Fibroblast of skin of left biceps (primary cell): Measurements from ENCODE around the gene DNAI7.

ENCODE experiments used
- DNase-seq, 2 experiments: peaks; one replicate each; pipeline ENCODE4 v3.0.0-alpha.2; 2013; ENCODE audit warnings: low read depth in 2 of 2

Gene DNAI7

GRCh38 chr12:25186038-25186787 is 8.7 kb downstream of the DNAI7 start:
- DNase-seq: no peak

GRCh38 chr12:25184132-25184531 is 10.8 kb downstream of the DNAI7 start:
- DNase-seq: no peak

GRCh38 chr12:25182765-25183164 is 12.2 kb downstream of the DNAI7 start:
- DNase-seq: no peak

GRCh38 chr12:25162866-25163265 is 32.1 kb downstream of the DNAI7 start:
- DNase-seq: no peak

GRCh38 chr12:25156061-25156460 is 38.9 kb downstream of the DNAI7 start:
- DNase-seq: no peak

- peak in 1 of 2 experiments; percentile 7 for DNase-seq
These were observed 39.9 kb downstream of the DNAI7 start for GRCh38 chr12:25155022-25155576.

- DNase-seq: no peak
These were observed 42.9 kb downstream of the DNAI7 start for GRCh38 chr12:25152055-25152454.

GRCh38 chr12:25151476-25151875 is 43.5 kb downstream of the DNAI7 start:
- peak; percentile 81 for DNase-seq

GRCh38 chr12:25146686-25147085 is 48.3 kb downstream of the DNAI7 start:
- DNase-seq: no peak

GRCh38 chr12:25135531-25136154 is 59.3 kb downstream of the DNAI7 start:
- DNase-seq: no peak

GRCh38 chr12:25131270-25131669 is 63.7 kb downstream of the DNAI7 start:
- DNase-seq: no peak

- DNase-seq: peak in 1 of 2 experiments; percentile 7
These were observed 64.2 kb downstream of the DNAI7 start for GRCh38 chr12:25130741-25131188.

GRCh38 chr12:25126746-25127145 is 68.2 kb downstream of the DNAI7 start:
- no peak for DNase-seq

GRCh38 chr12:25126101-25126500 is 68.9 kb downstream of the DNAI7 start:
- DNase-seq: no peak

GRCh38 chr12:25124493-25124892 is 70.5 kb downstream of the DNAI7 start:
- DNase-seq: no peak

- DNase-seq: no peak
These were observed 71.8 kb downstream of the DNAI7 start for GRCh38 chr12:25123126-25123525.

GRCh38 chr12:25121916-25122315 is 73.0 kb downstream of the DNAI7 start:
- no peak for DNase-seq

- DNase-seq: no peak
These were observed 73.8 kb downstream of the DNAI7 start for GRCh38 chr12:25121110-25121509.

GRCh38 chr12:25119020-25119419 is 75.9 kb downstream of the DNAI7 start:
- DNase-seq: no peak

GRCh38 chr12:25115677-25116076 is 79.3 kb downstream of the DNAI7 start:
- no peak for DNase-seq

- no peak for DNase-seq
These were observed 81.3 kb downstream of the DNAI7 start for GRCh38 chr12:25113651-25114050.

GRCh38 chr12:25110260-25110659 is 84.7 kb downstream of the DNAI7 start:
- no peak for DNase-seq

- no peak for DNase-seq
These were observed 87.0 kb downstream of the DNAI7 start for GRCh38 chr12:25107920-25108319.
